Naive B cell (primary cell): ENCODE data around the gene DDX42. TPM values are rescaled to one million over a fixed set of nuclear protein-coding genes. Genes with fewer than 3 reads are reported as not detected.

Source experiments
- ATAC-seq, 2 donors: fragments of 150-1000 bp; cut with Tn5 transposase; 2 replicates each; pipeline ENCODE4 v1.10.0; 2021; ENCODE audit warnings: low read depth in 2 of 2, mild to moderate bottlenecking in 2 of 2, moderate library complexity in 2 of 2
- DNase-seq: peaks from one replicate; pipeline ENCODE4 v3.0.0; 2022
- H3K27ac Mint-ChIP-seq, 6 donors: one replicate each; pipeline ENCODE4 v1.8.0; 2020 to 2022; ENCODE audit warnings: mild to moderate bottlenecking in 6 of 6, mixed read lengths in 6 of 6, moderate library complexity in 5 of 6, inconsistent platforms in 2 of 6
- H3K27me3 Mint-ChIP-seq, 3 donors: one replicate each; pipeline ENCODE4 v1.8.0; 2021 to 2022; ENCODE audit warnings: mixed read lengths in 3 of 3, mild to moderate bottlenecking in 1 of 3
- H3K36me3 Mint-ChIP-seq, 2 donors: one replicate each; pipeline ENCODE4 v1.8.0; 2020 to 2022; ENCODE audit warnings: mixed read lengths in 2 of 2, inconsistent platforms in 1 of 2, mild to moderate bottlenecking in 1 of 2
- H3K4me1 Mint-ChIP-seq, 3 donors: one replicate each; pipeline ENCODE4 v1.8.0; 2020 to 2022; ENCODE audit warnings: mixed read lengths in 3 of 3, inconsistent platforms in 1 of 3, mild to moderate bottlenecking in 1 of 3, moderate library complexity in 1 of 3
- H3K4me3 Mint-ChIP-seq, 8 donors: one replicate each; pipeline ENCODE4 v1.8.0; 2020 to 2022; ENCODE audit warnings: mild to moderate bottlenecking in 8 of 8, mixed read lengths in 8 of 8, moderate library complexity in 8 of 8, inconsistent platforms in 2 of 8
- H3K9me3 Mint-ChIP-seq, 7 donors: one replicate each; pipeline ENCODE4 v1.8.0; 2020 to 2022; ENCODE audit warnings: mixed read lengths in 7 of 7, mild to moderate bottlenecking in 5 of 7, inconsistent platforms in 2 of 7, moderate library complexity in 1 of 7
- polyA plus RNA-seq, 6 donors: library from polyadenylated mRNA; unstranded; fragments of 300-500 nt; fragmentation: Illumina TruSeq; gene quantifications; one replicate each; pipeline ENCODE4 v1.2.3, GENCODE V29; 2021; ENCODE audit warnings: low read depth in 6 of 6

Gene DDX42
- polyA plus RNA-seq, 6 donors from 2014 or later = 6.3 to 24.1 (median 13.5) TPM

DNA sequence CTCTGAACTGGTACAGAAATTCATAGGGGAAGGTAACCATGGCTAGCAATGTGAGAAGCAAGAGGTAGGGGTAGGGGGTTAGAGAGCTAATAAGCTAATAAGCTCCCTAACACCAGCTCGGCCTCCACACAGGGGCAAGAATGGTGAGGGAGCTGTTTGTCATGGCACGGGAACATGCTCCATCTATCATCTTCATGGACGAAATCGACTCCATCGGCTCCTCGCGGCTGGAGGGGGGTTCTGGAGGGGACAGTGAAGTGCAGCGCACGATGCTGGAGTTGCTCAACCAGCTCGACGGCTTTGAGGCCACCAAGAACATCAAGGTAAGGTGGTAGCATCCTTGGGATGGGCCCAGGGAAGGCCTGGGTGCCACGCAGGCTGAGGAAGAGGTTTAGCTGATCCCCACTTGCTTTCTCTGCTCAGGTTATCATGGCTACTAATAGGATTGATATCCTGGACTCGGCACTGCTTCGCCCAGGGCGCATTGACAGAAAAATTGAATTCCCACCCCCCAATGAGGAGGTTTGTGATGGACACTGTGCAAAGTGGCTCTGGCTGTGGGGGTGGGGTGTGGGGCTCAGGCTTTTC is 57.0 kb downstream of the DDX42 start:
- ATAC-seq (no peak), DNase-seq (no peak)
- Mint-ChIP-seq H3K27ac (peak overlapping the region in 4 of 6 donors; percentile 5 to 88 (median 66)), H3K27me3 (no peaks in the 10 kb centered on the region), H3K9me3 (no peaks in the 10 kb centered on the region), H3K4me3 (peak overlapping the region in 1 of 8 donors; percentile 2), H3K36me3 (peaks cover 0 to 19% of the 10 kb centered on the region in 2 donors), H3K4me1 (peaks cover 46 to 77% (median 75%) of the 10 kb centered on the region in 3 donors)

DNA sequence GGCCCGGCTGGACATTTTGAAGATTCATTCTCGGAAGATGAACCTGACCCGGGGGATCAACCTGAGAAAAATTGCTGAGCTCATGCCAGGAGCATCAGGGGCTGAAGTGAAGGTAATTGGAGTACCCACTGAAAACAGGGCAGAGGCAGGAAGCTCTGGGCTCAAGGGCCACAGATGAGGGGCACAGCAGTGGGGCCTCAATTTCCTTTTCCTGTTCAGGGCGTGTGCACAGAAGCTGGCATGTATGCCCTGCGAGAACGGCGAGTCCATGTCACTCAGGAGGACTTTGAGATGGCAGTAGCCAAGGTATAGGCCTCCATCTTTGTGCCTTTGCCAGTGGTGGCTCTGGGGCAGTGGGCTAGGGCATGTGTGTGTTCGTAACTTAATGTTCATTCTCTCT is 57.5 kb downstream of the DDX42 start:
- peak overlapping the region in 1 of 8 donors; percentile 66 for H3K4me3 Mint-ChIP-seq
- H3K36me3 Mint-ChIP-seq = peaks cover 0 to 18% of the 10 kb centered on the region in 2 donors
- no peaks in the 10 kb centered on the region for H3K27me3 Mint-ChIP-seq
- DNase-seq = no peak
- H3K9me3 Mint-ChIP-seq = no peaks in the 10 kb centered on the region
- ATAC-seq = no peak
- peaks cover 41 to 72% (median 72%) of the 10 kb centered on the region in 3 donors for H3K4me1 Mint-ChIP-seq
- peak overlapping the region in 4 of 6 donors; percentile 3 to 81 (median 30) for H3K27ac Mint-ChIP-seq

- Mint-ChIP-seq H3K4me1 (peaks cover 37 to 72% (median 68%) of the 10 kb centered on the region in 3 donors), H3K36me3 (peaks cover 0 to 13% of the 10 kb centered on the region in 2 donors), H3K27ac (peak overlapping the region in 2 of 6 donors; percentile 54 to 81), H3K9me3 (no peaks in the 10 kb centered on the region), H3K4me3 (peak overlapping the region in 1 of 8 donors; percentile 66), H3K27me3 (no peaks in the 10 kb centered on the region)
- ATAC-seq (no peak), DNase-seq (no peak)
Observed at GRCh38 chr17:63832014-63832413, 58.0 kb downstream of the DDX42 start.

DNA sequence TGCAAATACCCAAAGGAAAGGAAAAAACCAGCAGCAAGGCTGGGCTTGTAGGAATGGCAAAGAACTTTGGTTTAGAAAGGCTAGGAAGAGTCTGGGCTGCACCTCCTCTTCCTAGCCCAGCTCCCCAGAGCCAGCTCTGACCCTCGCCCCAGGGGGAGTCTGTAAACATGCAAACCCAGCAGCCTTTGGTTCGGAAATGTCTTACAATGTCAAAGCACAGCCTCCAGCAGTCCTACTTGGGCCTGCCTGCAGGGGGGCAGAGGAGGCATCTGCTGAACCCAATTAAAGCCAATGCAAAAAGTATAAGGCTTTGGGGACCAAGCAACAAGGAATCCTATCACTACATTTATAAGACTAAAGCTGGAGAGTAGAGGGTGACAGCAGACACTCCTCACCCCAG is 58.5 kb downstream of the DDX42 start:
- Mint-ChIP-seq H3K9me3 (no peaks in the 10 kb centered on the region), H3K27me3 (no peaks in the 10 kb centered on the region), H3K36me3 (peaks cover 0 to 9% of the 10 kb centered on the region in 2 donors), H3K4me1 (peaks cover 39 to 71% (median 66%) of the 10 kb centered on the region in 3 donors), H3K4me3 (peak overlapping the region in 1 of 8 donors; percentile 66), H3K27ac (peak overlapping the region in 1 of 6 donors; percentile 81)
- ATAC-seq (no peak), DNase-seq (no peak)

GRCh38 chr17:63833026-63833740 is 59.2 kb downstream of the DDX42 start:
- DNase-seq (no peak), ATAC-seq (no peak)
- Mint-ChIP-seq H3K36me3 (peaks cover 0 to 8% of the 10 kb centered on the region in 2 donors), H3K27ac (peak overlapping the region in 2 of 6 donors; percentile 49 to 59), H3K9me3 (no peaks in the 10 kb centered on the region), H3K4me3 (peak overlapping the region in 1 of 8 donors; percentile 52), H3K27me3 (no peaks in the 10 kb centered on the region), H3K4me1 (peaks cover 38 to 69% (median 62%) of the 10 kb centered on the region in 3 donors)

GRCh38 chr17:63833741-63834373 is 59.9 kb downstream of the DDX42 start:
- H3K4me3 Mint-ChIP-seq = peak overlapping the region in 1 of 8 donors; percentile 18
- no peak for ATAC-seq
- no peaks in the 10 kb centered on the region for H3K27me3 Mint-ChIP-seq
- H3K27ac Mint-ChIP-seq = peak overlapping the region in 2 of 6 donors; percentile 59 to 84
- H3K9me3 Mint-ChIP-seq = no peaks in the 10 kb centered on the region
- DNase-seq = no peak
- H3K4me1 Mint-ChIP-seq = peaks cover 39 to 70% (median 63%) of the 10 kb centered on the region in 3 donors
- peaks cover 0 to 8% of the 10 kb centered on the region in 2 donors for H3K36me3 Mint-ChIP-seq

DNA sequence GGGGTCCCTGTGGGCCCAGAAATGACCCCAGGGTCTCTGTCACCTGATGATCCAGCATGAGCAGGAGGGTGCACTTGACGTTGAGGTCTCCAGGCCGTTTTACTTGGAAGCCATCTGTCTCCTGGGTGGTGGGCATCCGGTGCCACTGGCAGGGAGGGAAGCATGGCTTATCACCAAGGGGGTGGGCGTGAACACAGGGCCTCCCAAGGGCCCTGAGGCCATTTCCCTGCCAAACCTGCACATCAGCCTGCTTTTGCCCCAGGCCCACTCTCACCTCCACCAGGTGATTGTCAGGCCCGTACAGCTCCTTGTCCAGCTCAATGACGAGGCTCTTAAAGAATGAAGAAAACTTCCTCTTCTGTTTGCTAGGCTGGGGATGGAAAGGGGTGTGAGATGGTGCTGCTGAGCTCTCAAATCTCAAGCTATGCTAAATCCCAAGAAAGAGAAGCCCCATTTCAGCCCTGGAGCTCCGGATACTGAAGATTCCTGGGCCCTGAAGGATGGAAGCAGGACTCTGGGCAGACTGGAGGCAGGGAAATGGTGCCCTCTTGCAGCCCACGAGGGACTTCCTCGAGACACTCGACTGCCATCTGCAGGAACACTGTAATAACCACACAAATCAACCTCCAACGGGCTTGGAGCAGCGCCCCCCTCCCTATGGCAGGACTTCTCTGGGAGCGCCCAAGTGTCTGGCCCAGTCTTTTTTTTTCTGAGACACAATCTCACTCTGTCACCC is 60.6 kb downstream of the DDX42 start:
- Mint-ChIP-seq H3K4me1 (peaks cover 34 to 74% (median 63%) of the 10 kb centered on the region in 3 donors), H3K36me3 (peaks cover 0 to 8% of the 10 kb centered on the region in 2 donors), H3K27ac (peak overlapping the region in 5 of 6 donors; percentile 3 to 84 (median 71)), H3K9me3 (no peaks in the 10 kb centered on the region), H3K27me3 (no peaks in the 10 kb centered on the region), H3K4me3 (peak overlapping the region in 1 of 8 donors; percentile 75)
- DNase-seq = peak; percentile 51
- peak; percentile 90 to 91 for ATAC-seq

DNA sequence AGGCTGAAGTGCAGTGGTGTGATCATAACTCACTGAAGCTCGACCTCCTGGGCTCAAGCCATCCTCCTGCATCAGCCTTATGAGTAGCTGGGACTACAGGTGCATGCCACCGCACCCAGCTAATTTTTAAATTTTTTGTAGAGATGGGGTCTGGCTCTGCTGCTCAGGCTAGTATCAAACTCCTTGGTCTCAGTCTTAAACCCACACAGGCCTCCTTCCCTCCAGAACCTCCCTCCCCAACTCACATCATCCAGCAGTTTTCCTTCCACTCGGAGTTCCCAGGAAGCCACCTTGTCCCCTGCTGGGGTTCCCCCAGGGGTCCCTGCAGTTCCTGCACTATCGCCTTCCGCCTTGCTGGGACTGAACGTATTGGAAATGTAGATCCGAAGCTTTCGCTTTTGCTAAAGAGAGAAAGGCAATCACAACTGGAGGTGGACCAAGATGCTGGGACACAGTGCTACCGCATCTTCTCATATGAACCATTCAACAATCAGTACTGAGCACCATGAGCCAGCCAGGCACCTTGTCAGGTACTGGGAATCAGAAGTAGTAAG is 61.3 kb downstream of the DDX42 start:
- Mint-ChIP-seq H3K9me3 (no peaks in the 10 kb centered on the region), H3K27ac (peak overlapping the region in 5 of 6 donors; percentile 3 to 94 (median 59)), H3K4me1 (peaks cover 34 to 70% (median 57%) of the 10 kb centered on the region in 3 donors), H3K4me3 (peak overlapping the region in 1 of 8 donors; percentile 75), H3K36me3 (peaks cover 0 to 8% of the 10 kb centered on the region in 2 donors), H3K27me3 (no peaks in the 10 kb centered on the region)
- ATAC-seq (no peak), DNase-seq (no peak)

DNA sequence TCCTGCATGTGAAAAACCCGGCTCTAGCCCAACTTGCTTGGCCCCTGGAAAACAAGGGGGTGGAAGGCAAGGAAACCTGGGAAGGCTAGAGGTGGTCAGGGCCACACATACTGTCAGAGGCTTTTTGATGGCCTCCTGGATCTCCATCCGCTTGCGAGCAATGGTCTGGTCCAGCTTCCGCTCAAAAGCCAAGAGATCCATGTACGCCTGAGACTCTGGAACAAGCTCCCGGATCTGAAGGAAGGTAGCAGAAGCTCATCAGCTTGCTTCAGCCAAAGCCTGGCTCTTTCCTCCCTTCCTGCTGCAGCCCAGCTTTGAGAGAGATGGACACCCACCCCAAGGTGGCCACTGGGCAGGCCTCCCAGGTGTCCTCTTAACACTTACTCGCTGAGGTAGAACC is 62.8 kb downstream of the DDX42 start:
- no peak for DNase-seq
- no peak for ATAC-seq
- H3K9me3 Mint-ChIP-seq = no peaks in the 10 kb centered on the region
- H3K4me3 Mint-ChIP-seq = peak overlapping the region in 1 of 8 donors; percentile 44
- H3K27me3 Mint-ChIP-seq = no peaks in the 10 kb centered on the region
- H3K4me1 Mint-ChIP-seq = peaks cover 38 to 71% (median 58%) of the 10 kb centered on the region in 3 donors
- peaks cover 0 to 8% of the 10 kb centered on the region in 2 donors for H3K36me3 Mint-ChIP-seq
- H3K27ac Mint-ChIP-seq = peak overlapping the region in 2 of 6 donors; percentile 24 to 53

DNA sequence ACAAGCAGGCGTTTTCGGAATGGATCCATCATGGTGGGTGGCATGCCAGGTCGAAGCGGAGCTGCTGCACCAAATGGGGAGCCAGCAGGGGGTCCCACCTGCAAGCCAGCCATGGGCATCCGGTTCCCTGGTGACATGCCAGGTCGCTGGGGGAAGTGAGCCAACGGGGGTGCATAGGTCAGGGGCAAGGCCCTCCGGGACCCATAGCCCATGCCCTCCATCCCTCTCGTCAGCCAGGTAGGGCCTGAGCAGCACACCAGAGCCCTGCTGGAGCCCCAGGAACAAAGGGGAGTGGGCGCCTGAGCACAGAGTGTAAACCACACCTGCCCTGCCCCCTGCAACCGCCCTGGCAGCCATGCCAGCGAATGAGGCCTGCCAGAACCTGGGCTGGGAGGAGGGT is 63.5 kb downstream of the DDX42 start:
- no peak for DNase-seq
- no peak for ATAC-seq
- H3K27ac Mint-ChIP-seq = peak overlapping the region in 1 of 6 donors; percentile 29

GRCh38 chr17:63837962-63838600 is 64.1 kb downstream of the DDX42 start:
- Mint-ChIP-seq H3K27ac (peak overlapping the region in 1 of 6 donors; percentile 63), H3K4me1 (peaks cover 42 to 70% (median 58%) of the 10 kb centered on the region in 3 donors), H3K9me3 (no peaks in the 10 kb centered on the region), H3K27me3 (no peaks in the 10 kb centered on the region), H3K36me3 (peaks cover 0 to 8% of the 10 kb centered on the region in 2 donors), H3K4me3 (peak overlapping the region in 6 of 8 donors; percentile 26 to 77 (median 60))
- ATAC-seq (no peak), DNase-seq (no peak)

More for the DNA sequence above, 63.5 kb downstream of the DDX42 start:
- H3K4me3 Mint-ChIP-seq = peak overlapping the region in 1 of 8 donors; percentile 44
- H3K27me3 Mint-ChIP-seq = no peaks in the 10 kb centered on the region
- H3K9me3 Mint-ChIP-seq = no peaks in the 10 kb centered on the region
- peaks cover 42 to 70% (median 57%) of the 10 kb centered on the region in 3 donors for H3K4me1 Mint-ChIP-seq
- H3K36me3 Mint-ChIP-seq = peaks cover 0 to 8% of the 10 kb centered on the region in 2 donors

- peaks cover 0 to 4% of the 10 kb centered on the region in 2 donors for H3K36me3 Mint-ChIP-seq
- no peak for ATAC-seq
- peak overlapping the region in 7 of 8 donors; percentile 44 to 86 (median 54) for H3K4me3 Mint-ChIP-seq
- H3K27me3 Mint-ChIP-seq = no peaks in the 10 kb centered on the region
- no peaks in the 10 kb centered on the region for H3K9me3 Mint-ChIP-seq
- H3K27ac Mint-ChIP-seq = peak overlapping the region in 3 of 6 donors; percentile 36 to 60 (median 57)
- DNase-seq = no peak
- H3K4me1 Mint-ChIP-seq = peaks cover 43 to 74% (median 64%) of the 10 kb centered on the region in 3 donors
Observed at GRCh38 chr17:63838631-63839171, 64.7 kb downstream of the DDX42 start.
